OCI-LY3 (cell line): ENCODE data around the gene PPP6R3.
"Not testable (repeated sequence)": the region's sequence is repeated elsewhere in the genome, so short reads cannot be mapped to it uniquely, and the experiment has no call there.

Source experiments
- H2AFZ ChIP-seq: fragments of 200-600, 300-600 bp; shearing (Covaris generic); 2 replicates; pipeline ENCODE4 v1.6.0; 2014; ENCODE audit warnings: antibody characterized with exemption, low read depth, low read length
- H3K27ac ChIP-seq: fragments of 200-600, 300-600 bp; sonication (generic); 2 replicates; pipeline ENCODE4 v1.5.1; 2014; ENCODE audit warnings: mild to moderate bottlenecking, low read length, moderate library complexity, mixed read lengths
- H3K27me3 ChIP-seq: fragments of 200-600, 300-600 bp; sonication (generic); 2 replicates; pipeline ENCODE4 v1.6.1; 2014; ENCODE audit warnings: low read depth, low read length, mixed read lengths
- H3K36me3 ChIP-seq: fragments of 200-600, 300-600 bp; sonication (generic); replicated peaks from 2 replicates; pipeline ENCODE3; 2014; ENCODE audit warnings: low read depth, low read length, mixed read lengths
- H3K4me1 ChIP-seq: fragments of 300-600, 200-600 bp; sonication (generic); 2 replicates; pipeline ENCODE4 v1.6.1; 2014; ENCODE audit warnings: low read length, mixed read lengths
- H3K4me2 ChIP-seq: fragments of 200-600, 300-600 bp; sonication (generic); 2 replicates; pipeline ENCODE4 v1.6.1; 2014; ENCODE audit warnings: low read length, mixed read lengths
- H3K4me3 ChIP-seq: fragments of 300-600, 200-600 bp; sonication (generic); 2 replicates; pipeline ENCODE4 v1.5.1; 2014; ENCODE audit warnings: antibody characterized with exemption, mild to moderate bottlenecking, low read length, moderate library complexity
- H3K79me2 ChIP-seq: fragments of 300-600, 200-600 bp; shearing (Covaris generic); 2 replicates; pipeline ENCODE4 v1.6.1; 2014; ENCODE audit warnings: mild to moderate bottlenecking, low read length, mixed read lengths
- H3K9ac ChIP-seq: fragments of 300-600, 200-600 bp; shearing (Covaris generic); 2 replicates; pipeline ENCODE4 v1.6.0; 2014; ENCODE audit warnings: mild to moderate bottlenecking, low read length, moderate library complexity
- H3K9me3 ChIP-seq: fragments of 200-600, 300-600 bp; shearing (Covaris generic); 2 replicates; pipeline ENCODE4 v1.6.1; 2014; ENCODE audit warnings: low read length, mixed read lengths; ENCODE audit not compliant: insufficient read depth
- H4K20me1 ChIP-seq: fragments of 200-600, 300-600 bp; sonication (generic); 2 replicates; pipeline ENCODE4 v1.6.1; 2016; ENCODE audit warnings: low read length, mixed read lengths; ENCODE audit not compliant: insufficient read depth
- CTCF ChIP-seq: fragments of 200-600, 300-600 bp; sonication (generic); IDR thresholded peaks from 2 replicates; pipeline ENCODE4 v1.5.1; 2014; ENCODE audit warnings: antibody characterized with exemption, low read length, low read depth
- EZH2phosphoT487 ChIP-seq: fragments of 200-600 bp; shearing (Covaris generic); IDR thresholded peaks from 2 replicates; pipeline ENCODE4 v1.6.1; 2018; ENCODE audit warnings: antibody characterized with exemption, mixed run types, low read depth

The PPP6R3 gene

GRCh38 chr11:68431984-68432645 is 28.4 kb upstream of the PPP6R3 start:
- Histone ChIP-seq H2AFZ (no peak overlapping the region), H3K4me1 (peaks cover 19% of the 10 kb centered on the region), H3K79me2 (no peaks in the 10 kb centered on the region), H3K36me3 (peaks cover 48% of the 10 kb centered on the region), H3K9ac (no peak overlapping the region), H3K4me2 (no peak overlapping the region), H3K4me3 (no peak overlapping the region), H3K27me3 (no peaks in the 10 kb centered on the region), H4K20me1 (no peaks in the 10 kb centered on the region), H3K9me3 (peaks cover 10% of the 10 kb centered on the region), H3K27ac (no peak overlapping the region)
- TF ChIP-seq EZH2phosphoT487: no peak
- TF ChIP-seq CTCF: no peak

- H3K27ac ChIP-seq: no peak overlapping the region
- no peak overlapping the region for H3K4me3 ChIP-seq
- no peaks in the 10 kb centered on the region for H3K27me3 ChIP-seq
- TF ChIP-seq CTCF: no peak
- TF ChIP-seq EZH2phosphoT487: no peak
- H2AFZ ChIP-seq: no peak overlapping the region
- H3K79me2 ChIP-seq: no peaks in the 10 kb centered on the region
- H3K9ac ChIP-seq: no peak overlapping the region
- H3K4me1 ChIP-seq: peaks cover 19% of the 10 kb centered on the region
- H3K36me3 ChIP-seq: peaks cover 51% of the 10 kb centered on the region
- no peak overlapping the region for H3K4me2 ChIP-seq
- H3K9me3 ChIP-seq: peaks cover 10% of the 10 kb centered on the region
- H4K20me1 ChIP-seq: no peaks in the 10 kb centered on the region
Observed at GRCh38 chr11:68432874-68433273, 27.7 kb upstream of the PPP6R3 start.

- H3K4me2 ChIP-seq: no peak overlapping the region
- H3K27ac ChIP-seq: no peak overlapping the region
- H3K36me3 ChIP-seq: peaks cover 46% of the 10 kb centered on the region
- H3K9me3 ChIP-seq: peaks cover 10% of the 10 kb centered on the region
- H3K4me3 ChIP-seq: no peak overlapping the region
- H3K27me3 ChIP-seq: no peaks in the 10 kb centered on the region
- peaks cover 19% of the 10 kb centered on the region for H3K4me1 ChIP-seq
- no peak overlapping the region for H2AFZ ChIP-seq
- no peak overlapping the region for H3K9ac ChIP-seq
- no peaks in the 10 kb centered on the region for H3K79me2 ChIP-seq
- no peak for TF ChIP-seq CTCF
- no peak for TF ChIP-seq EZH2phosphoT487
- H4K20me1 ChIP-seq: no peaks in the 10 kb centered on the region
Observed at GRCh38 chr11:68433541-68433940, 27.0 kb upstream of the PPP6R3 start.

GRCh38 chr11:68434159-68434558 is 26.4 kb upstream of the PPP6R3 start:
- Histone ChIP-seq H3K4me1 (peaks cover 19% of the 10 kb centered on the region), H3K36me3 (peaks cover 46% of the 10 kb centered on the region)
- H3K9ac ChIP-seq, H3K27me3 ChIP-seq, H3K9me3 ChIP-seq, H4K20me1 ChIP-seq, H3K4me3 ChIP-seq, H3K4me2 ChIP-seq, H3K27ac ChIP-seq, H3K79me2 ChIP-seq, H2AFZ ChIP-seq: not testable (repeated sequence)
